Measurements from ENCODE around the gene EXOC4.

EXOC4 gene

DNA sequence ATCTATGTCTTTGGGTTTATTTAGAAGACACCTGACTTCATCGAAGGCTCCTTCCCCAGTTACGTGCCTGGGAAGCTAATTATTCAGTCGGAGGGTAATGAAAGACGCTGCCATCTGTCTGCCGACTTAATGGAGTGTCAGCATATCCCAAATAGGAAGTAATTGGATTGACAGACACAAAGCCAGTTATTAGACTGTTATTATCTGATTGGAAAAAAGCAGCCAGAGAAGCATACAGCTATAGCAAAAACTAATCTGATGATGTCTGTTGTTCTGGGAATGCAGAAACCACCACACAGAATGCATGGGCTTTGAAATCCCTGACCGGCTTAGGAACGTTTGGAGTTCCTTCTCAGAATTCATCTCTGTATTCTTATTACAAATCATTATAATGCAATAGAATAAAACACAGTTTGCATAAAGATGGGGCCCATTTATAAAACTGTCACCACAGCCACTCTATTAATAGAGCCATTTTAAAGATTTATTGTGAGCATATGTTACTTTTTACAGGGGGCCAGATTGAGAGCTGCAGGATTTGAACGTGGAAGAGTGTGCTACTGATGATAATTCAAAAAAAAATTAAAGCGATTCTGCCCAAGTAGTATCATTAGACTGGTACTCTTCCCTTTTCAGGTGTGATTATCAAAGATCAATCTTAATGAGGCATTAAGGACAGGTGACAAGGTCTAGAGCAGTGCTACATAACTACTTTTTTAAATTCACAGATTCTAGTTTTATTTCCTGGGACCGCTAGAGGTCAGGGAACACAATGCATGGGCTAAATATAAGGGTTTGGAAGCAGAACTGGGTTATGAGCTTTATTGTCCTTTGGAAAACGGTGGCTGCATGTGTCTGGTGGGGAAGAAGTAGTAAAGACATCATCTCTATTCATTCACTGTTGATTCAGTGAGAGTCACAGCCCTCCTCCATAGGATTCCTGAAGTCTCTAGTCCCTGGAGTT lies 544.2 kb downstream of the EXOC4 start:
- H3K4me3 ChIP-seq (ENCODE audit: low read length): no peak overlapping the region
- no peaks in the 10 kb centered on the region for H3F3A ChIP-seq (ENCODE audit: control insufficient read depth, insufficient read depth)
- no peaks in the 10 kb centered on the region for H3K36me3 ChIP-seq (ENCODE audit: control insufficient read depth, low read length)
- no peaks in the 10 kb centered on the region for H4K20me1 ChIP-seq (ENCODE audit: control insufficient read depth, insufficient read depth, low read depth, low read length)
- no peak overlapping the region for H3K27ac ChIP-seq (ENCODE audit: low read depth, low read length)
- H3K79me2 ChIP-seq (ENCODE audit: control insufficient read depth, low read length): no peaks in the 10 kb centered on the region
- H3K4me2 ChIP-seq (ENCODE audit: low read length): no peak overlapping the region
- H3K9me2 ChIP-seq (replicated peaks; ENCODE audit: control insufficient read depth, low read length): no peaks in the 10 kb centered on the region
- H3K27me3 ChIP-seq (ENCODE audit: control insufficient read depth, low read length): no peaks in the 10 kb centered on the region
- no peaks in the 10 kb centered on the region for H3K4me1 ChIP-seq (ENCODE audit: control insufficient read depth, low read length)
- no peaks in the 10 kb centered on the region for H3K9me3 ChIP-seq (ENCODE audit: control insufficient read depth, insufficient read depth, low read length)
- no peak for TF ChIP-seq EZH2phosphoT487 (IDR thresholded peaks at IDR 0.05; ENCODE audit: borderline replicate concordance, low read length)
- TF ChIP-seq, protein P1, sequence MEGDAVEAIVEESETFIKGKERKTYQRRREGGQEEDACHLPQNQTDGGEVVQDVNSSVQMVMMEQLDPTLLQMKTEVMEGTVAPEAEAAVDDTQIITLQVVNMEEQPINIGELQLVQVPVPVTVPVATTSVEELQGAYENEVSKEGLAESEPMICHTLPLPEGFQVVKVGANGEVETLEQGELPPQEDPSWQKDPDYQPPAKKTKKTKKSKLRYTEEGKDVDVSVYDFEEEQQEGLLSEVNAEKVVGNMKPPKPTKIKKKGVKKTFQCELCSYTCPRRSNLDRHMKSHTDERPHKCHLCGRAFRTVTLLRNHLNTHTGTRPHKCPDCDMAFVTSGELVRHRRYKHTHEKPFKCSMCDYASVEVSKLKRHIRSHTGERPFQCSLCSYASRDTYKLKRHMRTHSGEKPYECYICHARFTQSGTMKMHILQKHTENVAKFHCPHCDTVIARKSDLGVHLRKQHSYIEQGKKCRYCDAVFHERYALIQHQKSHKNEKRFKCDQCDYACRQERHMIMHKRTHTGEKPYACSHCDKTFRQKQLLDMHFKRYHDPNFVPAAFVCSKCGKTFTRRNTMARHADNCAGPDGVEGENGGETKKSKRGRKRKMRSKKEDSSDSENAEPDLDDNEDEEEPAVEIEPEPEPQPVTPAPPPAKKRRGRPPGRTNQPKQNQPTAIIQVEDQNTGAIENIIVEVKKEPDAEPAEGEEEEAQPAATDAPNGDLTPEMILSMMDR (IDR thresholded peaks at IDR 0.05; ENCODE audit: low read depth, low read length, poor library complexity, severe bottlenecking): no peak

DNA sequence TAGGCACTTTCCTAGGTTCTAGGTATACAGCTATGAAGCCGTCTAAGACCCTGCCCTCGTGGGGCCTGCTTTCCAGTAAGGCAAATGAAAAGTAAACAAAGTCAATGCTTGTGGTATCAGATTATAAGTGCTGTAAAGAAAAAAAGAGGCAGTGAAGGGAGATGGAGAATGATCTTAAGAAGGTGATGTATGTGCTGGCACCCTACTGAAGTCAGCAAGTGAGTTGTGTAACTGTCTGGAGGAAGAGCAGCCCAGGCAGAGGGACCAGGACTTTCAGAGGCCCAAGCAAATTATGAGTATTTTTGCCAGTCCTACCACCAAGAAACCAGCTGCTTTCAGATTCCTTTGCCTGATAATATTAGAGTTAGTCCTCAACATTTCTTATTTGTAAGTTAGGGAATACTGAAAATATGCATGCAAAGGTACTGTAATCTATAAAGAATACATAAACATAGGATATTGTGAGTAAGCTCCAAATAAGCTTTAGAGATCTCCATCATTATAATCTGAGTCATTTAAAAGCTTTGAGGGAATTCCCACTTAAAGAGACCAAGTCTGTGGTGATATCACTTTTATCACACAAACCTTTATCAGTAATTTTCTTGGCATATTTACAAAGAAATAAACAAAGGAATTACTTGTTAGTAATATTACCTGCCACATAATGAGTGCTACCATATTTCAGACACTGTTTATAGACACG lies 545.1 kb downstream of the EXOC4 start:
- no peaks in the 10 kb centered on the region for H3K27me3 ChIP-seq (ENCODE audit: control insufficient read depth, low read length)
- H4K20me1 ChIP-seq (ENCODE audit: control insufficient read depth, insufficient read depth, low read depth, low read length): no peaks in the 10 kb centered on the region
- H3K27ac ChIP-seq (ENCODE audit: low read depth, low read length): no peak overlapping the region
- no peaks in the 10 kb centered on the region for H3K9me3 ChIP-seq (ENCODE audit: control insufficient read depth, insufficient read depth, low read length)
- no peaks in the 10 kb centered on the region for H3F3A ChIP-seq (ENCODE audit: control insufficient read depth, insufficient read depth)
- no peaks in the 10 kb centered on the region for H3K79me2 ChIP-seq (ENCODE audit: control insufficient read depth, low read length)
- H3K9me2 ChIP-seq (replicated peaks; ENCODE audit: control insufficient read depth, low read length): no peaks in the 10 kb centered on the region
- no peak overlapping the region for H3K4me3 ChIP-seq (ENCODE audit: low read length)
- H3K36me3 ChIP-seq (ENCODE audit: control insufficient read depth, low read length): no peaks in the 10 kb centered on the region
- TF ChIP-seq EZH2phosphoT487 (IDR thresholded peaks at IDR 0.05; ENCODE audit: borderline replicate concordance, low read length): no peak
- H3K4me2 ChIP-seq (ENCODE audit: low read length): no peak overlapping the region
- H3K4me1 ChIP-seq (ENCODE audit: control insufficient read depth, low read length): no peaks in the 10 kb centered on the region

GRCh38 chr7:133801341-133801740 lies 548.5 kb downstream of the EXOC4 start:
- no peaks in the 10 kb centered on the region for H3K9me3 ChIP-seq (ENCODE audit: control insufficient read depth, insufficient read depth, low read length)
- no peak overlapping the region for H3K4me3 ChIP-seq (ENCODE audit: low read length)
- no peaks in the 10 kb centered on the region for H4K20me1 ChIP-seq (ENCODE audit: control insufficient read depth, insufficient read depth, low read depth, low read length)
- H3K27ac ChIP-seq (ENCODE audit: low read depth, low read length): no peak overlapping the region
- TF ChIP-seq, protein P1 (IDR thresholded peaks at IDR 0.05; ENCODE audit: low read depth, low read length, poor library complexity, severe bottlenecking): no peak
- TF ChIP-seq EZH2phosphoT487 (IDR thresholded peaks at IDR 0.05; ENCODE audit: borderline replicate concordance, low read length): no peak
- no peaks in the 10 kb centered on the region for H3K4me1 ChIP-seq (ENCODE audit: control insufficient read depth, low read length)
- no peaks in the 10 kb centered on the region for H3K9me2 ChIP-seq (replicated peaks; ENCODE audit: control insufficient read depth, low read length)
- H3K4me2 ChIP-seq (ENCODE audit: low read length): no peak overlapping the region
- H3K27me3 ChIP-seq (ENCODE audit: control insufficient read depth, low read length): no peaks in the 10 kb centered on the region
- no peaks in the 10 kb centered on the region for H3F3A ChIP-seq (ENCODE audit: control insufficient read depth, insufficient read depth)
- H3K79me2 ChIP-seq (ENCODE audit: control insufficient read depth, low read length): no peaks in the 10 kb centered on the region
- H3K36me3 ChIP-seq (ENCODE audit: control insufficient read depth, low read length): no peaks in the 10 kb centered on the region

Measured in DOHH2 (cell line).